Stomach smooth muscle (tissue), 2 donors: Measurements from ENCODE around the gene ARFGEF3.

ENCODE experiments used
- H3K27ac ChIP-seq: one replicate; pipeline ENCODE4 v1.7.0; 2013; ENCODE audit warnings: mild to moderate bottlenecking, low read length, inconsistent platforms
- H3K27me3 ChIP-seq, 2 donors: one replicate each; pipeline ENCODE4 v1.7.0; 2013; ENCODE audit warnings: low read length in 2 of 2; ENCODE audit not compliant: insufficient read depth in 2 of 2, control insufficient read depth in 1 of 2
- H3K36me3 ChIP-seq, 2 donors: one replicate each; pipeline ENCODE4 v1.7.0; 2013; ENCODE audit warnings: low read length in 2 of 2; ENCODE audit not compliant: control insufficient read depth in 2 of 2, insufficient read depth in 2 of 2
- H3K4me1 ChIP-seq: one replicate; pipeline ENCODE4 v1.7.0; 2013; ENCODE audit warnings: low read length; ENCODE audit not compliant: control insufficient read depth, insufficient read depth
- H3K4me3 ChIP-seq, 2 donors: one replicate each; pipeline ENCODE4 v1.7.0; 2013; ENCODE audit warnings: low read length in 2 of 2
- H3K9ac ChIP-seq, 2 donors: one replicate each; pipeline ENCODE4 v1.7.0; 2013; ENCODE audit warnings: low read length in 2 of 2, mild to moderate bottlenecking in 1 of 2
- H3K9me3 ChIP-seq, 2 donors: one replicate each; pipeline ENCODE4 v1.7.0; 2013; ENCODE audit warnings: low read length in 2 of 2; ENCODE audit not compliant: control insufficient read depth in 2 of 2
- donor health status: healthy.
- donor health status: Pancreatic carcinoma.

Gene ARFGEF3

GRCh38 chr6:138215093-138215782, 53.5 kb downstream of the ARFGEF3 start:
- H3K9ac ChIP-seq = no peak overlapping the region
- no peaks in the 10 kb centered on the region for H3K4me1 ChIP-seq
- no peaks in the 10 kb centered on the region for H3K9me3 ChIP-seq

GRCh38 chr6:138218449-138218848, 56.7 kb downstream of the ARFGEF3 start, which contains the start of gene PBOV1:
Gene PBOV1, minus strand, starts transcription at chr6:138218491. Its CDS starts 96 bp downstream, at chr6:138218395.
- H3K9me3 ChIP-seq = no peaks in the 10 kb centered on the region
- H3K27ac ChIP-seq = no peak within 1 kb of the TSS
- H3K9ac ChIP-seq = no peak within 1 kb of the TSS
- no peaks in the 10 kb centered on the region for H3K36me3 ChIP-seq
- H3K27me3 ChIP-seq = no peaks in the 10 kb centered on the region
- no peaks in the 10 kb centered on the region for H3K4me1 ChIP-seq
- H3K4me3 ChIP-seq = no peak within 1 kb of the TSS

More at GRCh38 chr6:138215093-138215782, 53.5 kb downstream of the ARFGEF3 start:
- Histone ChIP-seq H3K36me3 (no peaks in the 10 kb centered on the region), H3K27me3 (no peaks in the 10 kb centered on the region), H3K4me3 (no peak overlapping the region), H3K27ac (no peak overlapping the region)

GRCh38 chr6:138219398-138219797, 57.7 kb downstream of the ARFGEF3 start:
- Histone ChIP-seq H3K9ac (no peak overlapping the region), H3K27me3 (no peaks in the 10 kb centered on the region), H3K36me3 (no peaks in the 10 kb centered on the region), H3K9me3 (no peaks in the 10 kb centered on the region), H3K4me1 (no peaks in the 10 kb centered on the region), H3K4me3 (no peak overlapping the region), H3K27ac (no peak overlapping the region)

- no peaks in the 10 kb centered on the region for H3K27me3 ChIP-seq
- H3K9me3 ChIP-seq = no peaks in the 10 kb centered on the region
- H3K4me3 ChIP-seq = no peak overlapping the region
- H3K9ac ChIP-seq = no peak overlapping the region
- no peaks in the 10 kb centered on the region for H3K36me3 ChIP-seq
- H3K4me1 ChIP-seq = no peaks in the 10 kb centered on the region
- H3K27ac ChIP-seq = no peak overlapping the region
Measured at GRCh38 chr6:138219901-138220300, 58.2 kb downstream of the ARFGEF3 start.

GRCh38 chr6:138222901-138223546, 61.3 kb downstream of the ARFGEF3 start:
- Histone ChIP-seq H3K27ac (no peak overlapping the region), H3K4me1 (no peaks in the 10 kb centered on the region), H3K36me3 (no peaks in the 10 kb centered on the region), H3K9me3 (no peaks in the 10 kb centered on the region), H3K4me3 (no peak overlapping the region), H3K27me3 (no peaks in the 10 kb centered on the region), H3K9ac (no peak overlapping the region)

GRCh38 chr6:138225953-138226352, 64.2 kb downstream of the ARFGEF3 start:
- Histone ChIP-seq H3K9me3 (no peaks in the 10 kb centered on the region), H3K4me1 (no peaks in the 10 kb centered on the region), H3K27me3 (no peaks in the 10 kb centered on the region), H3K36me3 (no peaks in the 10 kb centered on the region), H3K9ac (no peak overlapping the region), H3K4me3 (no peak overlapping the region), H3K27ac (no peak overlapping the region)

GRCh38 chr6:138226700-138227315, 65.1 kb downstream of the ARFGEF3 start:
- H3K9me3 ChIP-seq = no peaks in the 10 kb centered on the region
- no peak overlapping the region for H3K4me3 ChIP-seq
- no peaks in the 10 kb centered on the region for H3K4me1 ChIP-seq
- no peak overlapping the region for H3K9ac ChIP-seq
- H3K27me3 ChIP-seq = no peaks in the 10 kb centered on the region
- H3K36me3 ChIP-seq = no peaks in the 10 kb centered on the region
- H3K27ac ChIP-seq = no peak overlapping the region

GRCh38 chr6:138227316-138227781, 65.6 kb downstream of the ARFGEF3 start:
- H3K27ac ChIP-seq = no peak overlapping the region
- H3K36me3 ChIP-seq = no peaks in the 10 kb centered on the region
- H3K9ac ChIP-seq = no peak overlapping the region
- H3K4me1 ChIP-seq = no peaks in the 10 kb centered on the region
- H3K4me3 ChIP-seq = no peak overlapping the region
- no peaks in the 10 kb centered on the region for H3K27me3 ChIP-seq
- no peaks in the 10 kb centered on the region for H3K9me3 ChIP-seq

GRCh38 chr6:138229072-138229471, 67.3 kb downstream of the ARFGEF3 start:
- no peak overlapping the region for H3K27ac ChIP-seq

GRCh38 chr6:138229663-138230179, 68.0 kb downstream of the ARFGEF3 start:
- Histone ChIP-seq H3K4me3 (no peak overlapping the region), H3K27ac (no peak overlapping the region), H3K36me3 (no peaks in the 10 kb centered on the region), H3K9ac (no peak overlapping the region), H3K4me1 (no peaks in the 10 kb centered on the region), H3K9me3 (no peaks in the 10 kb centered on the region), H3K27me3 (no peaks in the 10 kb centered on the region)

More at GRCh38 chr6:138229072-138229471, 67.3 kb downstream of the ARFGEF3 start:
- no peaks in the 10 kb centered on the region for H3K9me3 ChIP-seq
- no peak overlapping the region for H3K4me3 ChIP-seq
- no peaks in the 10 kb centered on the region for H3K27me3 ChIP-seq
- H3K9ac ChIP-seq = no peak overlapping the region
- no peaks in the 10 kb centered on the region for H3K36me3 ChIP-seq
- no peaks in the 10 kb centered on the region for H3K4me1 ChIP-seq
